HUDEP-2 (cell line): ENCODE data around the gene LRIG1.

ENCODE experiments used
- DNase-seq, 76 experiments: peaks; one replicate each; lab custom pipeline; 2025; ENCODE audit not compliant: unreplicated experiment in 76 of 76; lab: John Stamatoyannopoulos, UW

Gene LRIG1

DNA sequence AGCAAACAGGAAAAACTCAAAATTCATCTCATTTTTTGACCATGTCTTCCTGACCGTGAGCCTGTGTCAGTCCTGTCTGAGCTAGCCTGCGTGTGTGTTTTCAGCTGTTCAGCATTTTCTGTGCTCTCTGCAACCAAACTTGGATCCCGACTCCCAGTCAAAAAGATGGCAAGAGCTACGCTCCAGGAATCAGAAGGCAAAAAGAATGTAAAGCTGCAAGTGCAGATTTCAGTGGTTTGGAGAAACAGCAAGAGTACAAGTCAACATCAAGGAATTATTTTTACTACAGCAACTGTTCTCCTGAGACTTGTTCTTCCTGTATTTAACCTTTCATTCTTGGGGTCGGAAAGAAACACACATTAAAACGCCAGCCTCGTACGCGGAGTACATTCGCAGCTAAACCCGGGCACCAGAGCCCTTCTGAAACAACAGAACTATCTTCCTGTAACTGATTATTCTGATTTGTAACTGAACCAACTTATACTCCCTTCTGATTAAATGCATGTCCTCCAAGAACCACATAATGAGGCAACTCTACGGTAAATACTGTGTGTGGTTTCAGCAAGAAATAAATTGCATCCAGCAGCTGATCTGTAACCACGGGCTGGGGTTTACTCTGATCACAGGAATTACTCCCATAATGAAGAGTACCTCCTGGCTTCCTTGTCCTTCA lies 107.4 kb downstream of the LRIG1 start:
- DNase-seq = no peak

GRCh38 chr3:66392966-66393332 lies 107.9 kb downstream of the LRIG1 start:
- no peak for DNase-seq

DNA sequence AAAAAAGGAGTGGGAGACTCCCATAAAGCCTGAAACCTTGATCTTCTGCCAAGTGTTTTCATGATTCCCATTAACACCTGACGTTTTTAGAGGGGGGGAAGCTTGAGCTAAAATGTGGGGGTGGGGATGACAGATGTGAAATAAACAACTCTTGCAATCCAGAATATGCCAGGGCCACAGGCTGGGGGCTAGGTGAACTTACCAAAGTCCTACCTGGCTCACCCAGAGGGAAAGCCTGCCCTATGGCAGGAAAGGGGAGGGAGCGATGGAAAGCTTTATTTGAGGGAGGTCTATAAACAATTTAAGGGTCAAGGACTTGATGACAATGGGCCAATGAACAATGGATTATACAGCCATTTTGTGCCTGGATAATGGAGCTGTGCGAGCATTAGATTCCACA lies 108.3 kb downstream of the LRIG1 start:
- DNase-seq = no peak

- no peak for DNase-seq
Measured at GRCh38 chr3:66390013-66390412, 110.8 kb downstream of the LRIG1 start.

- no peak for DNase-seq
Measured at GRCh38 chr3:66386925-66387650, 113.7 kb downstream of the LRIG1 start.

- no peak for DNase-seq
Measured at GRCh38 chr3:66386011-66386924, 114.6 kb downstream of the LRIG1 start.

GRCh38 chr3:66385066-66385465 lies 115.8 kb downstream of the LRIG1 start:
- DNase-seq = no peak

GRCh38 chr3:66383998-66384745 lies 116.7 kb downstream of the LRIG1 start:
- DNase-seq = no peak

DNA sequence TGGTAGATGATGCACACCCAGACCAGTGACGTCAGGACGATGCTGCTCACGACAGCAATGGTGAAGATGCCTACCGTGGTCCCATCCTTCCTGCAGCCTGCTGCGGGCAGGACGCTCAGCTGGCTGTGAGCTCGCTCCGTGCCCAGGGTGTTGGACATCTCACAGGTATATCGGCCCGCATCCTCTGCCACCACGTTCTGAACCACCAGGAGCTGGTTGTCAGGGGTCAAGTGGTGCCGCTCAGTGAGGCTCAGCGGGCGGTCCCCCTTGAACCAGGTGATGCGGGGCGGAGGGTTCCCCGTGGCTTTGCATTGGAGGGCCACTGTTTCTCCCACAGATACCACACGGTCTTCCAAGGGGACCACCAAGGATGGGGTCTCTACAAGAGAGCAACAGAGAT lies 117.8 kb downstream of the LRIG1 start:
- no peak for DNase-seq

DNA sequence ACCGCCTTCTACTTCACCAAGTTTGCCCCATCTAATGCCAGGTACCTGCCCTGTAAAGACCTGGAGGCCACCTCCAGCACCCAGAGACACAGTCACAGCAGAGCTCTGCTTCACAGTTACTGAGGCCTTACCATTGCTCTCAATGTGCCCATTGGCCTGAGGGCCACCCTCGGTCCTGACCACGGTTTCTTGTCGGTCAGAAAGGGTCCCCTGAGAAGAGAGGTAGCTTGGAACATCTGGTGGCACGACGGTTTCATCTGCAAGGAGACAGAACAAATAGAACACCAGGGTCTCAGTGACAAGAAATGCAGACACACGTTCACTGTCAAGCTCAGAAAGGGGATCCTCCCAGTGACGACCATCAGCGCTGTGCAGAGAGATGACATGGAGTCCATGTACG lies 118.7 kb downstream of the LRIG1 start:
- DNase-seq = no peak

DNA sequence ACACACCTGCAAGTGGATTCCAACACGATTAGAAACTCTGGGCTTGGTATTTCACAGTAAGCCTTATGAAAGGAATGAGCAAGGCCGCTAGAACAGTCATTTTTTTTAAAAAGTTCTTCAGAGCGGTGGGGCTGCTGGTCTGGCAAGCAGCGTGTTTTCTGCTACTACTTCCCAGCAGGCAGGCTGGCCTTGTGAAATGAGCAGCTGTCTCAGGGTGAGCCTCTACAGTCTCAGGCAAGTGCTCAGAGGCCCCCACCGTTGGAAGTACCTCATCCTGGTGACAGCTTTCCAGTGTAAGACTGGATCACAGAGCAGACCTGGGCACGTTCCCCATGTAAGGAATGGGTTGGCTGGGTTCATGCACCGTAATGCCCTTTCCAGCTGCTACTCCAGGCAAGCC lies 119.2 kb downstream of the LRIG1 start:
- no peak for DNase-seq

DNA sequence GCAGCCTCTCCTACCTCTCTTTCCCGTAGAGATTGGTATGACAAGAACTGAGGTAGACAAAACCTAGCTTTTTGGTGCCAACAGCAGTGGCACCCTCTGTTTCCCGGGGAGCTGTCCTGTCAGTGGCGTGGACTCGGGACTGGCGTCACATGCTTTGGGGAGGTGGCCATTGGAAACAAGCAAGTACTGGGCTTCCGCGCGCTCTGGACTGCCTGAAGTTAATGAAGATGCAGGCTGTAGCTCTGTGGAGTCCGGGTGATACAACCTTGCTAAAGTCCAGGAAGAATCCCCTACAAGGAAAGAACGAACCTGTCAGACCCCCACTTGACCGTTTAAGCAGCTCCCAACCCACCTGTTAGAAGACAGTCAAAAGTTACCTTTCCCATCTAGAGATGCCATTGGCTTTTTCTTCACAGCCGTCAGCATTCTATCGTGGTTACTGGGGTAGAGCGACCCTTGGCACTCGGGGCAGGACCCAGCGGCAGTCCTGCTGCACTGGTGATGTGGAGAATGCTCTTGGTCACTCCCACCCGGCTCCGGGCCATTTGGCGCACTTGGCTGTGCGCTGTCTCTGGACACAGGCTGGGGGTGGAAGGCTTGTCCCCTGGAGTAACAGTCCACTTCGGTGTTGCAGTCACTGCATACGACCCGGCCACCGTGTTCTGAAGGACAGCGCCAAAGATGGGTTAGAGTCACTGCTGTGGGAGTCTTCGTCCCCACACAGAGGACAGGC lies 120.5 kb downstream of the LRIG1 start:
- DNase-seq = no peak

- no peak for DNase-seq
Measured at GRCh38 chr3:66379565-66379964, 121.3 kb downstream of the LRIG1 start.

DNA sequence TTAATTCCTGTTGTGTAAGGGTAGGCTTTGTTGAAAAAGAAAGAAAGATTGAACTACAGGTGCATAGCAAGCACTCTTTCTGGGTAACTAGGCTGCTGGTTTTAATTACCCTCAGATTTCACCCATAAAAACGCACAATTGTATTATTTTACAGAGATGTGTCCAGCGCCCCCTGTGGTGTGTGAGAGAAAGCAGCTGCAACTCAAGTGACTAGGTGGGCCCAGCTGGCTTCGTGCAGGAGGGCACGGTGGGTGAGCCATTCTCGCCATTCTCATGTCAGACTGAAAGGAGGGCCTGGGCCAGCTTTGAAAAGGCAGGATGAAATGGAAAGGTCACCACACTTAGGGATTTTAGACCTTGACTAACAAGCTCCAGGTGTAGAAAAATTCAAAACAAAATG lies 122.6 kb downstream of the LRIG1 start:
- peak in 5 of 76 experiments; percentile 2 to 25 (median 8) for DNase-seq

GRCh38 chr3:66377800-66378199 lies 123.0 kb downstream of the LRIG1 start:
- no peak for DNase-seq

DNA sequence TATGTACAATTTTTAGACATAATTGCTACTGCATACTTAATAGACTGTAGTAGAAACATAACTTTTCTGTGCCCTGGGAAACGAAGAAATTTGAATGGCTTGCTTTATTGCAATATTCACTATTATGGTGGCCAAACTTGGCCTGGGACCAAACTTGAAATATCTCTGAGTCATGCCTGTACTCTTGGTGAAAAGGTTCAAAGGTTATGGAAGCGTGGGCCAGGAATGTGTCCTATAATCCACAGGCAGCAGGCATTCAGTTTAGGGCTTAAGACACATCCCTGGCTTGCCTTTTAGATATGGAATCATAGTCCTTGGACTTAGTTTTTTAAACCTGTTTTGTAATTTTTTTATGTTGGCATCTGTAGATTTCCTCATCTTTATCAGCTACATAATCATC lies 124.3 kb downstream of the LRIG1 start:
- DNase-seq = no peak

DNA sequence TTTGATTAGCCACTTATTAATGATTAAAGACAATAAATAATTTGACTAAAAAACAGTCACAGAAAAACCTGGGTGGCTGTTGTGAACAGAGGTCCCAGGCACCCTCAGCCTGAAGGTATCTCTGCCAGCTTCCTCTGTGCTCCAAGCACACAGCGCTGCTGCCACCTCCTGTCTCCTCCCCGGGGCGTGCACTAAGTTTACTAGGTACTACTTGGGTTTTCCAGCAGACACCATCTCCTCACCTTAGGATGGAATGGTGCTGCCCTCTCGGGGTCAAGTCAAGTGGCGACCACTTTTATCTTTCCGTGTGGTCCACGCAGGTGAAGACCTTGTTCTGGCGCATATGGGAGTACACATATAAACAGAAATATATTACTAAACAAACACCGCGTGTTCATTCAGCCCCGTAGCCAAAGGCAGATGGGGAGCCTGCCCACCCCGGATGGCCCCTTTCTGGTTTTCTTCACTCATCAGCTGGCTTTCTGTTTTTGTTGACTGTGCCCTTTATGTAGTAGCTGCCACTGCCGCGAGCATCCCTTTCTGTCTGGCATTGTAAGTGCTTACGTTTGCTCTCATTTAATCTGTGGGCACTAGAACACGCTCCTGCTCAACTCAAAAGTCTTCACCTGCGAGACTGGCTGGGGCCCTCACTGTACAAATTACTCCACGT lies 128.0 kb downstream of the LRIG1 start:
- peak in 5 of 76 experiments; percentile 5 to 20 (median 14) for DNase-seq

DNA sequence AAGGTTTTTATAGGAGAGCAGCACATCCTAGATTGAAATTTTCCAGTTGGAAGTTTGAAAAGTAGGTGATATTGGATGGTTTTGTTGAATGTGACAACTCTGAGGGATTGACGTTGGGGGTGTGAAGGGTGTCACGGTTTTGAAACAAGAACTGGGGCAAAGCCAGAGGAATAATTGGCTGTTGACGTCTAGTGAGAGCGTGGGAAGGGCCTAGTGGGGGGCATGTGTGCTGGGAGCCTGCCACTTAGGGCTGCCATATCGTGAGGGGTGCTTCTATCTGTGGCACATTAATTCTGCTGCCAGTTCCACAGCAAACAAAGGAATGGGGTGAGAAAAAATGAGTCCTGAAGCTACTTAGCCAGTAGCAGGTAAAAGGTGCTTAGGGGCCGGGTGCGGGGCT lies 129.4 kb downstream of the LRIG1 start:
- no peak for DNase-seq

- DNase-seq = no peak
Measured at GRCh38 chr3:66370179-66370578, 130.6 kb downstream of the LRIG1 start.

DNA sequence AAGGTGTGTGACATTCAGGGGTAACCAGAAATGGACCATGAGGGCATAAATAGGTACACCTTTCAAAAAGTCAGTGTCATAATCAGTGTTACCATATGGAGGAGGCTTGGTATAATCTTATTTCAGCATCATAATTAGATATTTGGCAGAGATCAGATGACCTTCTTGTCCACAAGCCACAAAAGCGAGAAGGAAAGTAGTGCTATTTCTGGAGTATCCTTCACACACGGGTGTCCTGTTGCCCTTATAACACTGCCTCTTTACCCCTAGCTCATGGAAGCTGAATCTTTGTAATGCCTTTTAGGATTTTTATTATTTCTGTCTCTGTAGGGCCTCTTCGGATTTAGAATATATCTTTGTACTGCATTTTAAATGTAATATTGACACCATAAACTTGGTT lies 132.8 kb downstream of the LRIG1 start:
- no peak for DNase-seq
